Urothelium cell line (cell line): ENCODE results near the gene RIN3.

Experiments
- DNase-seq: peaks from one replicate; pipeline ENCODE4 v3.0.0; 2011; ENCODE audit warnings: low spot score, mixed read lengths
- FAIRE-seq: peaks from 2 replicates; lab custom pipeline; 2011; peaks lifted over from hg19 to GRCh38; lab: Jason Lieb, UNC

Gene RIN3

GRCh38 chr14:92573761-92574498, 60.3 kb downstream of the RIN3 start:
- DNase-seq: no peak
- FAIRE-seq: no peak

GRCh38 chr14:92575061-92575747, 61.6 kb downstream of the RIN3 start:
- FAIRE-seq: no peak
- no peak for DNase-seq

GRCh38 chr14:92575748-92576303, 62.2 kb downstream of the RIN3 start:
- FAIRE-seq (no peak), DNase-seq (no peak)

- DNase-seq (no peak), FAIRE-seq (no peak)
These were observed 63.8 kb downstream of the RIN3 start for GRCh38 chr14:92577321-92577742.

GRCh38 chr14:92578511-92578910, 64.9 kb downstream of the RIN3 start:
- no peak for FAIRE-seq
- no peak for DNase-seq

- FAIRE-seq (no peak), DNase-seq (no peak)
These were observed 65.8 kb downstream of the RIN3 start for GRCh38 chr14:92579244-92579936.

GRCh38 chr14:92581206-92581605, 67.6 kb downstream of the RIN3 start:
- no peak for DNase-seq
- no peak for FAIRE-seq

- DNase-seq: no peak
These were observed 68.5 kb downstream of the RIN3 start for GRCh38 chr14:92581966-92582566.

GRCh38 chr14:92582706-92583452, 69.3 kb downstream of the RIN3 start:
- FAIRE-seq: no peak

More at GRCh38 chr14:92581966-92582566, 68.5 kb downstream of the RIN3 start:
- FAIRE-seq: no peak

GRCh38 chr14:92584220-92584619, 70.6 kb downstream of the RIN3 start:
- DNase-seq (no peak), FAIRE-seq (no peak)

More at GRCh38 chr14:92582706-92583452, 69.3 kb downstream of the RIN3 start:
- DNase-seq: no peak

GRCh38 chr14:92584816-92585215, 71.2 kb downstream of the RIN3 start:
- DNase-seq: no peak
- no peak for FAIRE-seq

- FAIRE-seq (no peak), DNase-seq (peak; percentile 25)
These were observed 72.7 kb downstream of the RIN3 start for GRCh38 chr14:92585981-92586937.

GRCh38 chr14:92586963-92587699, 73.5 kb downstream of the RIN3 start:
- FAIRE-seq: no peak
- no peak for DNase-seq

GRCh38 chr14:92587700-92588085, 74.1 kb downstream of the RIN3 start:
- FAIRE-seq (no peak), DNase-seq (no peak)

GRCh38 chr14:92589213-92589852, 75.8 kb downstream of the RIN3 start:
- DNase-seq (no peak), FAIRE-seq (no peak)

- DNase-seq (no peak), FAIRE-seq (no peak)
These were observed 76.6 kb downstream of the RIN3 start for GRCh38 chr14:92590176-92590575.

GRCh38 chr14:92590941-92591340, 77.4 kb downstream of the RIN3 start:
- DNase-seq (no peak), FAIRE-seq (no peak)

- DNase-seq (no peak), FAIRE-seq (no peak)
These were observed 77.8 kb downstream of the RIN3 start for GRCh38 chr14:92591346-92591745.
